ENCODE results near the gene RMI2. TPM values are rescaled to one million over a fixed set of nuclear protein-coding genes. Genes with fewer than 3 reads are reported as not detected.

The RMI2 gene
- total RNA-seq, 2 donors from 2014 or later = 0.49 TPM; not detected in 1

- TF ChIP-seq, protein P1, sequence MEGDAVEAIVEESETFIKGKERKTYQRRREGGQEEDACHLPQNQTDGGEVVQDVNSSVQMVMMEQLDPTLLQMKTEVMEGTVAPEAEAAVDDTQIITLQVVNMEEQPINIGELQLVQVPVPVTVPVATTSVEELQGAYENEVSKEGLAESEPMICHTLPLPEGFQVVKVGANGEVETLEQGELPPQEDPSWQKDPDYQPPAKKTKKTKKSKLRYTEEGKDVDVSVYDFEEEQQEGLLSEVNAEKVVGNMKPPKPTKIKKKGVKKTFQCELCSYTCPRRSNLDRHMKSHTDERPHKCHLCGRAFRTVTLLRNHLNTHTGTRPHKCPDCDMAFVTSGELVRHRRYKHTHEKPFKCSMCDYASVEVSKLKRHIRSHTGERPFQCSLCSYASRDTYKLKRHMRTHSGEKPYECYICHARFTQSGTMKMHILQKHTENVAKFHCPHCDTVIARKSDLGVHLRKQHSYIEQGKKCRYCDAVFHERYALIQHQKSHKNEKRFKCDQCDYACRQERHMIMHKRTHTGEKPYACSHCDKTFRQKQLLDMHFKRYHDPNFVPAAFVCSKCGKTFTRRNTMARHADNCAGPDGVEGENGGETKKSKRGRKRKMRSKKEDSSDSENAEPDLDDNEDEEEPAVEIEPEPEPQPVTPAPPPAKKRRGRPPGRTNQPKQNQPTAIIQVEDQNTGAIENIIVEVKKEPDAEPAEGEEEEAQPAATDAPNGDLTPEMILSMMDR (IDR thresholded peaks at IDR 0.05) = no peak
Observed at GRCh38 chr16:11389083-11389482, 43.8 kb downstream of the RMI2 start.

DNA sequence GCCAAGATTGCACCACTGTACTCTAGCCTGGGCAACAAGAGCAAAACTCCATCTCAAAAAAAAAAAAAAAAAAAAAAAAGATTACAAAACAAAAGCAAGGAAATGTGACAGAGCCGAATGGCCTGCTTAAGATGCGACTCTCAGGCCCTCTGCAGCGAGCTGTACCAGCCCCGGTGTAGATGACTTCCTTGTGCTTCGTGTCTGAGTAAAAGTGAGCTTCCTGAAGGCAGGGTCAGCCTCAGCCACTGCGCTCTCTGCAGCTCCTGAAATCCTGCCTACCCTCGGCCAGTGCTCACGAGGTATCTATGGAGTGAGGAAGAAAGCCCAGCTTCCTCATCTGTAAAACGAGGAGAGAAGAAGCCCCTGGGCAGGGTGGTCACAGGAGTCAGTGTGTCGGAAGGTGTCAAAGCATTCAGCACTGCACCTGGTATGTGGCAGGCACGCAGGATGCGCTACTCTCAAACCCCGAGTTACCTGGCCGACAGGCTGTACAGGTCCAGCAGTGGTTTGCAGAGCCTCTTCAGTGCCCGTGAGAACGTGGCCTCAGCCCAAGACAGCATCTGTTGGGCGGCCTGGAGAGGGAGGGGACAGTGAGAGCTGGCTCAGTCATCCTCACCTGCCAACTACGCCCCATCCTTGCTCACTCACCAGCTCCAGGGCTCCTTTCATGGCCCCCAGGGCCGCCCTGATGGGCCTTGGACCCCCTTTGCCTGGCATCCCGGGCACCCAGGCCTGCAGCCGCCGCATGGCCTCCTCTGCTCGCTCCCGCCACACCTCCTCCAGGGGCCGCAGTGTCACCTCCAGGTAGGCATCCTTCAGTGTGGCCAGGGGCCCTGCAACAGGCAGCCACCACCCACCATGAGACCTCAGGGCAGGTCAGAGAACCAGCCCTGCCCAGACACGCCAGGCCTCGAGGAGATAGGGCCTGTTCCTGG is 44.6 kb downstream of the RMI2 start:
- H3K36me3 ChIP-seq = no peaks in the 10 kb centered on the region
- TF ChIP-seq, protein P1 (IDR thresholded peaks at IDR 0.05) = no peak
- no peak overlapping the region for H3K27ac ChIP-seq
- ATAC-seq (ENCODE audit: insufficient number of reproducible peaks, low FRiP score, low read depth) = no peak
- H3K4me3 ChIP-seq = no peak overlapping the region
- no peak for DNase-seq (ENCODE audit: low spot score)
- H3K9me3 ChIP-seq = no peaks in the 10 kb centered on the region
- H3K27me3 ChIP-seq (replicated peaks; ENCODE audit: insufficient read depth) = no peaks in the 10 kb centered on the region
- peaks cover 0 to 10% of the 10 kb centered on the region in 2 donors for H3K4me1 ChIP-seq (ENCODE audit: control insufficient read depth in 1 of 2, low read depth in 2 of 2)

More at GRCh38 chr16:11389083-11389482, 43.8 kb downstream of the RMI2 start:
- DNase-seq (ENCODE audit: low spot score) (no peak), ATAC-seq (ENCODE audit: insufficient number of reproducible peaks, low FRiP score, low read depth) (no peak)
- Histone ChIP-seq H3K36me3 (no peaks in the 10 kb centered on the region), H3K27ac (no peak overlapping the region), H3K4me3 (no peak overlapping the region), H3K9me3 (no peaks in the 10 kb centered on the region), H3K4me1 (ENCODE audit: control insufficient read depth in 1 of 2, low read depth in 2 of 2) (peaks cover 0 to 10% of the 10 kb centered on the region in 2 donors), H3K27me3 (replicated peaks; ENCODE audit: insufficient read depth) (no peaks in the 10 kb centered on the region)

GRCh38 chr16:11390573-11391495 is 45.6 kb downstream of the RMI2 start:
- ATAC-seq (ENCODE audit: insufficient number of reproducible peaks, low FRiP score, low read depth) (no peak), DNase-seq (ENCODE audit: low spot score) (no peak)
- no peak overlapping the region for H3K4me3 ChIP-seq
- H3K27me3 ChIP-seq (replicated peaks; ENCODE audit: insufficient read depth) = no peaks in the 10 kb centered on the region
- H3K9me3 ChIP-seq = no peaks in the 10 kb centered on the region
- no peaks in the 10 kb centered on the region for H3K36me3 ChIP-seq
- no peak overlapping the region for H3K27ac ChIP-seq
- TF ChIP-seq, protein P1 (IDR thresholded peaks at IDR 0.05) = no peak
- H3K4me1 ChIP-seq (ENCODE audit: control insufficient read depth in 1 of 2, low read depth in 2 of 2) = peaks cover 0 to 10% of the 10 kb centered on the region in 2 donors

GRCh38 chr16:11391576-11391975 is 46.3 kb downstream of the RMI2 start:
- Histone ChIP-seq H3K27me3 (replicated peaks; ENCODE audit: insufficient read depth) (no peaks in the 10 kb centered on the region), H3K4me1 (ENCODE audit: control insufficient read depth in 1 of 2, low read depth in 2 of 2) (peaks cover 0 to 7% of the 10 kb centered on the region in 2 donors), H3K36me3 (no peaks in the 10 kb centered on the region), H3K9me3 (no peaks in the 10 kb centered on the region), H3K4me3 (no peak overlapping the region), H3K27ac (no peak overlapping the region)
- DNase-seq (ENCODE audit: low spot score) = no peak
- no peak for ATAC-seq (ENCODE audit: insufficient number of reproducible peaks, low FRiP score, low read depth)
- TF ChIP-seq, protein P1 (IDR thresholded peaks at IDR 0.05) = no peak
